GM19328 (cell line): ENCODE data around the gene ABCA3.
"Not testable (repeated sequence)": the region's sequence is repeated elsewhere in the genome, so short reads cannot be mapped to it uniquely, and the experiment has no call there.

ENCODE experiments used
- ATAC-seq: cut with Tn5 transposase; IDR thresholded peaks from one replicate; pipeline ENCODE4 v1.9.1; 2021; ENCODE audit warnings: mild to moderate bottlenecking, moderate library complexity; ENCODE audit not compliant: unreplicated experiment

ABCA3 gene

DNA sequence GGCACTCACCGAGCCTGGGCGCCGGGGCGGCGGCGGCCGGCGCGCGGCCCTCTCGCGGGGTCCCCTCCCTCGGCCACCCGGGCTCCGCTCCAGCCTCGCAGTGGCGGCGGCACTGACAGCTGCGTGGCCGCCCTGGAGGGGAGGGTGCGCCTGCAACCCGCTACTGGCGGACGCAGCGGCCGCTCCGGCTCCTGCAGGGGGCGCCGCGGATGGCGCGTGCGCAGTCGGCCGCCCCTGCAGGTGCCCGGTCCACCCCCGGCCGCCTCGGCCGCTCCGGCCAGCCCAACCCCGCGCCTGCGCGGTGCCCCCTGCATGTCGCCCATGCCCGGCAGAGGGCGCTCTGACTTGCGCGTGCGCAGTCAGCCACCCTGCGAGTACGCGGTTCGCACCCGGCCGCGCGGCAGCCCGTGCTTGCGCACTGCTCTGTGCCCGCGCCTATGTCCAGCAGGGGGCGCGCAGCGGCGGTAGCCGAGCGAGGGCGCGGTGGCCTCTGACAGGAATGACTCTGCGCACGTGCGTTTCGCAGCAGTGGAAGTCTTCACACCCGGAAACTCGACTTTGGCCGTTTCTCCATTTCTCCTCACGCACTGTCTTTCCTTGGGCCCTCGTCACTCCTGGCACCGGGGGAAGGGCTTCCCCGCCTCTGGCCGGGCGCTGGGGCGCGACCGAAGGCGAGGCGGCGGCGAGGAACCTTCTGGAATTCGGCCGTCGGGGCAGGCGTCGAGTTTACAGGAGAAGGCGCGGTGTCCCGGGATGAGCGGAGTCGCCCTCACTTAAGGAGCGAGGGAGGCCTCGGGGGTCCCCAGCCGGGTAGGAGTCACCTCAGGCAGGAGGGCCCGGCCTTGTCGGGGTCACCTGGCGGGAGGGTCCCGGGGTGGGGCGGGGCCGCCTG is at the start of gene ABCA3:
Gene ABCA3, minus strand, starts transcription at position 165 of the 892 bp plus-strand sequence. CDS start 14,262 bp downstream, outside the sequence.
- peak; percentile 80 for ATAC-seq

GRCh38 chr16:2388875-2389433 is 48.4 kb upstream of the ABCA3 start:
- no peak for ATAC-seq

GRCh38 chr16:2388139-2388874 is 47.8 kb upstream of the ABCA3 start:
- no peak for ATAC-seq

DNA sequence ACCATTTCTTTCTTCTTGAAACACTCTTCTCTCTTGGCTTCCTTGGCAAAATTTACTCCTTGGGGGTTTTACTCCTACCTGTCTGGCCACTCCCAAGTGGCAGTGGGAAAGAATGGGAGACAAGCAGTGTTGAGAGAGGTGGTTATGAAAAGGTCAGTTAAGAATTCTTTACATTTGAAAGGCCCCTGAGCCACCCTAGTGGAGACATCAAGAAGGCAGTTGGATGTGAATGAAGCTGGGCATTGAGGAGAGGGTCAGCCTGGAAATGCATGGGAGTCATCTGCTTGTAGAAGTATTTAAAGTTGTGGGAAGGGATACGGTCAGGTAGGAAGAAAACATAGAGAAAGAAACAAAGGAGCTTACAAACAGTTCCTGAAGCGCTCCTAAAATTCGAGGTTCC is 46.5 kb upstream of the ABCA3 start:
- ATAC-seq: no peak

GRCh38 chr16:2385982-2386381 is 45.5 kb upstream of the ABCA3 start:
- ATAC-seq: not testable (repeated sequence)

DNA sequence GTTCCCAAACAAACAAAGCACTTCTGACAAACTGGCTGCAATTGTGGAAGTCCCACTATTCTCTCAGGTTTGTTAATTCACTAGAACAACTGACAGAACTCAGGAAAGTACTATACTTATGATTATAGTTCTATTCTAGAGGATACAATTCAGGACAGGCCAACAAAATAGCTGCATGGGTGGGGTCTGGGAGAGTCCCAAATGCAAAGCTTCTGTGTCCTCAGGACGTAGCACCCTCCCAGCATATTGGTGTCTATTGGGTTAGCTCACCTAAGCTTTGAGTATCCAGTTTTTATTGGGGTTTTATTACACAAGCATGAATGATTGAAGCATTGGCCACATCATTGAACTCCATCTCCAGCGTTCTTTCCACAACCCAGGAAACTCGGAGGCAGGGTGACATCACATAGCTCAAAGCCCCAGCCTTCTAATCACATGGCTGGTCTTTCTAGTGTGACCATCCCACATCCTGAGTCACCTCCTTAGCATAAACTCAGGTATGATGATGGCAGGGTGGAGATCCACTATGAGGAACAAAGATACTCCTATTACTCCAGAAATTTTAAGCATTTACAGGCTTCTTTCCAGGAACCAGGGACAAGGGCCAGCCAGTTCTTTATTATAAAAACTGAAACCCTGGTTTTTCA is 44.8 kb upstream of the ABCA3 start:
- no peak for ATAC-seq

DNA sequence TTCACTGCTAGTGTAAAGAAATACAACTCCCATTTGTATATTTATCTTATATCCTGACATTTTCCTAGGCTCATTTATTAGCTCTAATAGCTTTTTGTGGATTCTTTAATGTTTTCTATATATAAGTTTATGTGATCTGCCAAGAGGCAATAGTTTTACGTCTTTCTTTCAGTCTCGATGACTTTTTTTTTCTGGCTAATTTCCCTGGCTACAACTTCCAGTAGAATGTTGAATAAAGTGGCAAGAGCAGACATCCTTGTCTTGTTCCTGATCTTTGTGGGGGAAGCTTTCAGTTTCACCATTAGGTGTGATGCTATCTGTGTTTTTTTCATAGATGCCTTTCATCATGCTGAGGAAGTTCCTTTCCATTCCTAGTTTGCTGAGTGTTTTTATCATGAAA is 43.9 kb upstream of the ABCA3 start:
- no peak for ATAC-seq

- no peak for ATAC-seq
Observed at GRCh38 chr16:2383501-2383900, 43.0 kb upstream of the ABCA3 start.

DNA sequence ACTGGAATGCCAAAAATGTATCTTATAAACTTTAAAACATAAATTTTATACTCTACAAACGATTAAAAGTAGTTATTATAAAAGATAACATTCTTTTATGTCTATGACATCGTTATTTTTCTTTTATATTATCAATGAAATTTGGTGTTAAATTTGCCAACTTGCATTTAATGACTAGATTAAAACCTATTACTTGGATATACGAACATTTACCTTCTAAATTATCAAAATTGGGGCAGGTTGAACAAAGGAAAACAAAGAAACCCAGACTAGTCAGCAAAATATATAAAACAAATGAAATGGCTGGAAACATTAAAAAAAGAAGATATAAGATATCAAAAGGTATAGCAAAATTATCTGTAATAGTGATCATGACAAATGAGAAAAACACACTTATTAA is 34.1 kb upstream of the ABCA3 start:
- ATAC-seq: no peak

GRCh38 chr16:2373176-2373575 is 32.6 kb upstream of the ABCA3 start:
- no peak for ATAC-seq

GRCh38 chr16:2372684-2373083 is 32.2 kb upstream of the ABCA3 start:
- ATAC-seq: no peak

GRCh38 chr16:2371421-2371820 is 30.9 kb upstream of the ABCA3 start:
- no peak for ATAC-seq

DNA sequence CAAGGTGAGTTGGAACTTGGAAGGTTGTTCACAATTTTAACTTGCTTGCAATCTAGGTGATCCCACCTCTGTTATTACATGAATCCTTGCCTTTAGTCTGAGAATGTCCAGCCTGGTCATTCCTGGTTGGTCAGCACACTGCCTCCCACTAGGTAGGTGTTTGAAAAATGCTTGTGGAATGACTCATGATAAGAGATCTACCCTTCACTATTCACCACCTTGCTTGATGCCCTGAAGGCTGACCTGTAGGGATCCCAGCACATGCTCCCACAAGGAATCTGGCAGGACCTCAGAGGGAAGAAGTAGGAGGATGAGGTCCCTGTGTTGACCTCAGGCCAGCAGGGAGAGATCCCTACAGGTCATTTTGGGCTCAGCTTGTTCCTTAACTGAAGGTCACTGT is 30.2 kb upstream of the ABCA3 start:
- no peak for ATAC-seq

DNA sequence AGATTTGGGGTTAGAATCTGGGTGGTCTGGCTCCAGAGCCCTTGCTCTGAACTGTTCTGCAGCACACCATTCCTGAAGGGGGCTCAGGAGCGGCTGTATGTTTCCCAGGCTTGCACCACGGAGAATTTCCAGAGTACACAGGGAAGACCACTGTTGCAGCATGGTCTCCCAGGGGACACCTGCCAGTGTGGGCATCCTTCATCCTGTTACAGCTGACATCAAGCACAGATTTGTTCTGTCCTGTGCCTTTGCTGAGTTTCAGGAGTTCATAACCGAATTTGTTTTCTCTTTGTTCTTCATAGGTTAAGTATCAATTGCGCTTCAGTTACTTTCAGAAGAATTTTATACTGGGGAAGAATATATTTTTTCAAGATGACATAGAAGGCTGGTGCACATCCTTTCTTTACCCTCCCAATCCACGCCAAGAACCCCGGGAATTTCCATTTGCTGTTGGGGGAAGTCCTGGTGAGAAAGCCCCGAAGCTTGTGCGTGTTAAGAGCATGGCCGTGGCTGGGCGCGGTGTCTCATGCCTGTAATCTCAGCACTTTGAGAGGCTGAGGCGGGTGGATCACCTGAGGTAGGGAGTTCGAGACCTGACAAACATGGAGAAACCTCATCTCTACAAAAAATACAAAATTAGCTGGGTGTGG is 26.3 kb upstream of the ABCA3 start:
- ATAC-seq: no peak

- ATAC-seq: no peak
Observed at GRCh38 chr16:2365397-2366294, 25.1 kb upstream of the ABCA3 start.

GRCh38 chr16:2364638-2365210 is 24.2 kb upstream of the ABCA3 start:
- ATAC-seq: no peak

GRCh38 chr16:2362218-2362617 is 21.7 kb upstream of the ABCA3 start:
- ATAC-seq: no peak

- ATAC-seq: no peak
Observed at GRCh38 chr16:2361129-2361528, 20.6 kb upstream of the ABCA3 start.

GRCh38 chr16:2359919-2360318 is 19.4 kb upstream of the ABCA3 start:
- ATAC-seq: no peak
